Femur (tissue), 1 donor: ENCODE results near the gene KCNE1.
"Not testable (repeated sequence)": the region's sequence is repeated elsewhere in the genome, so short reads cannot be mapped to it uniquely, and the experiment has no call there.

Experiments
- DNase-seq: peaks from one replicate; pipeline ENCODE4 v3.0.0-alpha.2; 2017

KCNE1 gene

GRCh38 chr21:34510148-34511142, 1.6 kb downstream of the KCNE1 start:
- DNase-seq, result peak; percentile 76

DNA sequence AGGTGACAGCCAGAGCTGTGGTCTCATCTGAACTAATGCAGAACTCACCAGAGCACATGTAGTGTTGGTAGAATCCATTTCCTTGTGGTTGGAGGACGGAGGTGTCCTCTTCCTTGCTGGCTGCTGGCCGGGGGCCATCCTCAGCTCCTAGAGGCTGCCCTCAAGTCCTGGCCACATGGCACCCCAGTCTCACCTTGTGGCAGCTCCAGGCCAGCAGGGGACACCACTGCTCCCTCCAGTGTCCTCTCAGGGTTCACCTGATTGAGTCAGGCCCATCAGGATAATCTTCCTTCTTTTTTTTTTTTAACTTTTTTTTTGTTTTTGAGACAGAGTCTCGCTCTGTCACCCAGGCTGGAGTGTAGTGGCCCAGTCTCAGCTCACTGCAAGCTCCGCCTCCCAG, 2.9 kb downstream of the KCNE1 start:
- DNase-seq, result no peak

- no peak for DNase-seq
Observed at GRCh38 chr21:34504595-34504994, 7.4 kb downstream of the KCNE1 start.

DNA sequence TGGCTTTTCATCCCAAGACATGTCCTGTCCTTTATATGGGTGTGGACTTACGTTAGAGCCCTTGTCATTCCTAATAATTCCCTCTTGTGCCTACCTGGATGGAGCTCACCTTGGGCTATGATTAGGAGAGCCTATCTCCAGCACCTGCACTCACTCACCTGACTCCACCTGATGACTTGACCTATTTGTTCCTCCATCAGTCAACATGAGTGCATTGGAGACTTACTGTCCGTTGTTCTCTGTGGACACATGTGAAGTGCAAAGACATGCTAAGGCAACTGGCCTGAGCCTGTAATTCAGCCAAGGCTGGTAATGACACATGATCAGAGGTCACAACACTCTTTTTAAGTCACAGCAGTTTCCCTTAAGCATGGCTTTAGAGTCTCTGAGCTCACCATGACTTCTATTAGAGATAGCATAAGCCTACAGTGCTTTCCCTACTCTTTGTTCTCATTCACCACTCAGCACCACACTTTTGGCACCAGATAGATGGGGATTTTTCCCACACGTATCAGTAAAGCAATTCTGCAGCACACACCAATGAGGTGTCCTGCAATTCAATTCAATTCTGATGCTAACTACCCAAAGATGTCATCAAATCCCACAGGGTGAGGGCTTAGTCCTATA, 9.4 kb downstream of the KCNE1 start:
- no peak for DNase-seq

GRCh38 chr21:34501716-34502115, 10.3 kb downstream of the KCNE1 start:
- DNase-seq, result no peak

- DNase-seq, result no peak
Observed at GRCh38 chr21:34500191-34500590, 11.8 kb downstream of the KCNE1 start.

DNA sequence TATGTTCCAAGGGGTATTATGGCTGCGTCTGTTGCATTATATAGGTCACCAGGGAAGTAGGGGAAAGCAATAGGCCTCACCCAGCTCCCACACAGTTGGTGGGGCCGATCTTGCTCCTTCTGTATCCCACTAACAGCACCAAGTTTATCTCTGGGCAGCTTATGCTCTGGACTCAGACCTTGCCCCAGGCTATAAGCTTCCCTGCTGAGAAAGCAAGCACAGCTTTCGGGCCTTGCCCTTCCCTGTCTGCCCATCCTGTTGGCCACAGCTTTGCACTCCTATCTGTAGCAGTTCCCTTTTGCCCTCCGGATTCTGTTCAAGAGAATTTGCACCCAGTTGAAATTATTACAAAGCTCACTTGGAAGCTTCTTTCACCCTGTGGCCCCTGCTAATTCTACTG, 12.9 kb downstream of the KCNE1 start:
- no peak for DNase-seq

- DNase-seq, result no peak
Observed at GRCh38 chr21:34498623-34499022, 13.4 kb downstream of the KCNE1 start.

GRCh38 chr21:34483854-34484253, 28.2 kb downstream of the KCNE1 start:
- not testable (repeated sequence) for DNase-seq

DNA sequence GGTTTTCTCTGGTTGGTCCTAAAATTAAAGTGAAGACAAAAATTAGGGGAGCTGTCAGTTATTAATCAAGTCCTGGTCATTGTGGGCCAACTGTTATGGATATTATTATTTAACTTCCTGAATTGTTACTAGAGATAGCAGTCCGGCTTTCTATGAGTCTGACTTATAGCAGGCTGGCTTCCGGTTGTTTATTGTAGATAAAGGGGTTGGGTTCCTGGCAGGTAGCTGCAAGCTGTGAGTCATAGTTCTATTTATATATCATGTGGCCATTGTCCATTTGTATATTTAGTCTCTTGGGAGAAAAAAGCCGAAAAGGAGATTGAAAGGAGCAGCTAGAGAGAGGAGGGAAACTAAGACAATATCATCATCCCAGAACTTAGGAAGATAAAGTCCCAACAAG, 28.6 kb downstream of the KCNE1 start:
- not testable (repeated sequence) for DNase-seq

DNA sequence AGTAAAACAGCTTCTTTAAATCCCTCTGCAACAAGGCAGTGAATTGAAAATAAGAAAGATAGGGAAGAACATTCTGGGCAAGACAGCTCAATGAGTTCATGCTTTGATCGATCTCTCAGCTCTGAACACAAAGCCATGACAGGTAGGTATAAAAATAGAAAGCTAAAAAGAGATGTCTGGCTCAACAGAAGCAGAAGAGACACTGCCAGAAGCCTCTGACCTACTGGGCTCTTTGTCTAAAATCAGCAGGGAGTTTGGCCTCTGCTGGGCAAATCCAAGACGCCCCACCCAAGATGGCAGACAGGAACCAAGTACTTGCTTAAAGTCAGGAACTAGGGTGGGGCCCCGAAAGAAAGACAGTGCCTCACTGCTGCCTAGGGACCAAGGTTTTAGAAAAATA, 44.7 kb downstream of the KCNE1 start:
- DNase-seq, result not testable (repeated sequence)

DNA sequence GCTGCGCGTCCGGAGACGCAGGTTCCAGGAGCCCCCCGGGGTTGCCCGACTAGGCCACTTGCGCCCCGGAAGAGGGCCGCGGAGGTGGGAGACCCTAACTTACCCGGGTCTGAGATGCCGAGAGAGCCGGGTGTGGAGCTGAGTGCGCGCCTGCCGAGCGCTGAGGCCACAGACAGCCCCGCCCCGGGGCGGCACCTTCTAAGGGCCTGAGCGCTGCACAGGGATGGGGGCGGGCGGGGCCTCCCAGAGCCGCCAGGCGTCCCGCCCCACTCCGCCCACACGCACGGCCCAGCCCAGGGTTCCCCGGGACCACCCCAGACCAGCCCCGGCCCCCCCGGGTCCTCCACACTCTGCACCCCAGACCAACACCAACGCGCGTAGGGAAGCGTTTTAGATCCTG, 52.6 kb downstream of the KCNE1 start:
- not testable (repeated sequence) for DNase-seq

GRCh38 chr21:34458266-34458665, 53.7 kb downstream of the KCNE1 start:
- DNase-seq, result not testable (repeated sequence)

DNA sequence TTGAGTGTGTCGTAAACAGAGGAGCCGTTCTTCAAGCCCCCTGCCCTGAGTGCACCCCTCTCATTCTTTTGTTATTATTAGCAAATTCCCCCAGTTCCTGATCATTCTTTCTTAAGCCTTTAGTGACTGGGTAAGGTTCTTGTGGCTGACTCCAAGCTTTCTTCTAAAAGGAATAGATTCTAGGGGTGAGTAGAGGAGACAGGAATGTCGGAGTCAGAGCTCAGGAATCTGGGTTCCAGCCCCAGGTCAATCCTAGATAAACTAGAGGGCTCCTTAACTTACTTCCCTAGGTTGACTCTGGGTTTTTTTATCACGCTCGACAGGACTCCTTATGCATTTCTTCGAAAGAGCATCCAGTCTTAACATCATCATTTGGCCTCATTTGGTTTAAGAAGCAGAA, 55.8 kb downstream of the KCNE1 start:
- not testable (repeated sequence) for DNase-seq

GRCh38 chr21:34455628-34456027, 56.4 kb downstream of the KCNE1 start:
- DNase-seq, result not testable (repeated sequence)

GRCh38 chr21:34447018-34447417, 65.0 kb downstream of the KCNE1 start:
- not testable (repeated sequence) for DNase-seq

DNA sequence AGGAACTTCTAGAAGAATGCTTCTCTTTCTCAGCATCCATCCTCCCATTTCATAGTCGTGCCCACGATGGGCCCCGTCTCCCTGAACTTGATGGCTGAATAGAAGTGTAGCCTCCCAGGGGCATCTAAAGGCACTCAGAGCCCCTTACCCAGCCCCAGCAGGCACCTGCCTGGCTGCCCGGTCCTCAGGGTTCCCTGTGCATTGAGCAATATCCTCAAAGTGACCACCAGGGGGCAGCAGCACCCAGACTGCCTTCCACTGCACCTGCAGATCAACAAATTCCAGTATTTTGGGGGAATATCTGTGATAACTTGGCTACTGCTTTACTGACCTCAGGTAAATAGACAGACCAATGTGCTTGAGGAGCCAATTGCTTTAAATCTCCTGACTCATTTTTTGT, 68.5 kb downstream of the KCNE1 start:
- DNase-seq, result not testable (repeated sequence)

GRCh38 chr21:34429710-34430109, 82.3 kb downstream of the KCNE1 start:
- DNase-seq, result not testable (repeated sequence)

DNA sequence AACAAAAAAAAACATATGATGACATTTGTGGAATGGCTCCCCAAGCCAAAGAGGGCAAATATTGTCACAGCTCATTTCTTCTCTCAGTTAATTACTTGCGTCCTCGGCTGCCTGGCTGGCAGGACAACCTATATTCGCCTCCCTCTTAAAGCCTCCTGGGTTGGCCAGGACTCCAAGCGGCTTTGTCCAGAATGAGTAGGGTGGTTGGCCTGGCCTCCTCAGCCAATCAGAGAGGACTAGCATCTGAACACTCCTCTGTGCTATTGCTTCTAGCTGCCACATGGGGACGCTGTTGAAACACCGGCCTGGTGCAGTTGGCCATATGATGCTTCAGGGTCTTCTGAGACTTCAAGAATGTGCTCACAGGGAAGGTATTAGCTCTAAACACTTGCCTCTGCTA, 83.6 kb downstream of the KCNE1 start:
- DNase-seq, result not testable (repeated sequence)

- DNase-seq, result not testable (repeated sequence)
Observed at GRCh38 chr21:34427339-34427738, 84.7 kb downstream of the KCNE1 start.

DNA sequence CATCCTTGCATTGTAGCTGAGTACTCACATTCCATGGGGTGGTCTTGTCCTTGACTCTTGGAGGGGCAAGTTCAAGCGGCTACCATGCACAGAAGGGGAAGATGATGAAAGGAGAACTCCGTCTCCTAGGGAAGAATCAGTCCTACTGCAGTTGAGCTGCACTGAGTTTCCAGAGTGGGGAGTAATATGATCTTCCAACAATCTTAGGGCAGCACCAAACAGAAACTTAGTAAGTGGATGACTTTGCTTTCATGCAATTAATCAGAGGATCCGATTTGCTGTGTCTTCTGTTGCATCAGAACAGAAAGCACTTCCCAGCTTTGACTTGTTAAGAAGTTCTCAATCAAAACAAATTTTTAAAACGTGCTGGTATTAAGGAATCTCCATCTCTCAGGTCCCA, 88.2 kb downstream of the KCNE1 start, which contains the start of gene SMIM34:
TSS of gene SMIM34 (minus strand) at position 147 of the 400 bp plus-strand sequence. CDS start at position 35, 112 bp downstream.
- not testable (repeated sequence) for DNase-seq

DNA sequence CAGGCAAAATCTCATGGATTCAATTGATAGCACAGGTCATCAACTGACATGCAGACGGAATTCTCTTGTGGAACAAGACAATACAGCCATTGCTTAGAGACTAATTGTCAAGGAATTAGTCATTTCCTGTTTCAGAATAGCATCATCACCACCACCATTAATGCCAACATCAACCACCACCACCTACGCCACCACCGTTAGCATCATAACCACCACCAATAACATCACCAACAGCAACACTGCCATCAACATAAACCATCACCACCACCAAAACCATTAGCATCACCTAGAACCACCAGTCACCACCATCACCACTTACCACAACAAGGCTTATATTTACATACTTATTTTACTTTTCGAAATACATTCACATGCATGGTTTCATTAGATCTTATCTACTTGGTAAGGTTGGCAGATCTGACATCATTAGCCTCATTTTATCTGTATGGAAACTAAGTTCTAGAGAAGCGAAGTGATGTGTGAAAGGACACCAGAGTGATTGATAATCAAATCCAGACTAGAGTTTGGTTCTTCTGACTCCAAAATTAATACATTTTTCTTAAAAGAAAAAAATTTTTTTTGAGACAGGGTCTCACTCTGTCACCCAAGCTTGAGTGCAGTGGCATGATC, 94.4 kb downstream of the KCNE1 start:
- not testable (repeated sequence) for DNase-seq

DNA sequence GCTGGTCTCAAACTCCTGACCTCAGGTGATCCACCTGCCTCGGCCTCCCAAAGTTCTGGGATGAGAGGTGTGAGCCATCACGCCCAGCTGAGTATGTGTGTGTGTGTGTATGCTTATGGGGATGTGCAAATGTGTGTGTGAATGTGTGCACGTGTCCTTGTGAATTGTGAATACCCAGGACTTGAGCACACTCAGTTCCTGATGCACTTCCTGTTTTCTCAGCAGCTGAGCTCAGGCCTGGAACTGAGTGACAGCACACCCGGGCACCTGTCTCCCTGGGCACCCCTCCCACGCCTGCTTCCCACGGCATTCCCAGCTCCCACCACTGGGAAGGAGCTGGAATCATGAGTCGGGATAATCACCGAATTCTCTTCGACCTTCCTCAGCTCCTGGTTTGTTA, 104.7 kb downstream of the KCNE1 start:
- DNase-seq, result not testable (repeated sequence)
